Hematopoietic multipotent progenitor cell treated with erythropoietin and hydrocortisone succinate and interleukin-3 and kit ligand, for 17 days (in vitro differentiated cells): ENCODE measurements around the gene NPFFR1.
A peak's percentile ranks its signal among the peaks of the same experiment; 100 is the strongest.

ENCODE experiments used
- DNase-seq: peaks from one replicate; pipeline ENCODE4 v3.0.0-alpha.2; 2015; ENCODE audit warnings: low spot score

Gene NPFFR1

GRCh38 chr10:70315276-70315675 lies 31.5 kb upstream of the NPFFR1 start:
- DNase-seq: no peak

GRCh38 chr10:70312972-70313371 lies 29.2 kb upstream of the NPFFR1 start:
- DNase-seq: no peak

GRCh38 chr10:70312249-70312648 lies 28.4 kb upstream of the NPFFR1 start:
- no peak for DNase-seq

GRCh38 chr10:70311698-70312097 lies 27.9 kb upstream of the NPFFR1 start:
- DNase-seq: no peak

GRCh38 chr10:70309661-70310060 lies 25.9 kb upstream of the NPFFR1 start:
- no peak for DNase-seq

GRCh38 chr10:70308121-70309060 lies 24.6 kb upstream of the NPFFR1 start:
- no peak for DNase-seq

GRCh38 chr10:70306886-70307520 lies 23.2 kb upstream of the NPFFR1 start:
- no peak for DNase-seq

- no peak for DNase-seq
Observed at GRCh38 chr10:70306181-70306705, 22.4 kb upstream of the NPFFR1 start.

GRCh38 chr10:70303730-70304129 lies 19.9 kb upstream of the NPFFR1 start:
- DNase-seq: no peak

GRCh38 chr10:70302292-70302691 lies 18.5 kb upstream of the NPFFR1 start:
- DNase-seq: no peak

- no peak for DNase-seq
Observed at GRCh38 chr10:70300908-70301597, 17.2 kb upstream of the NPFFR1 start.

- DNase-seq: no peak
Observed at GRCh38 chr10:70300461-70300860, 16.7 kb upstream of the NPFFR1 start.

- DNase-seq: no peak
Observed at GRCh38 chr10:70299876-70300275, 16.1 kb upstream of the NPFFR1 start.

GRCh38 chr10:70298393-70298792 lies 14.6 kb upstream of the NPFFR1 start:
- DNase-seq: no peak

GRCh38 chr10:70297224-70297623 lies 13.4 kb upstream of the NPFFR1 start:
- no peak for DNase-seq

GRCh38 chr10:70296406-70296899 lies 12.6 kb upstream of the NPFFR1 start:
- DNase-seq: peak; percentile 56

- DNase-seq: no peak
Observed at GRCh38 chr10:70295926-70296325, 12.1 kb upstream of the NPFFR1 start.

GRCh38 chr10:70295321-70295720 lies 11.5 kb upstream of the NPFFR1 start:
- DNase-seq: no peak

- no peak for DNase-seq
Observed at GRCh38 chr10:70293169-70293843, 9.5 kb upstream of the NPFFR1 start.

- DNase-seq: no peak
Observed at GRCh38 chr10:70292004-70292403, 8.2 kb upstream of the NPFFR1 start.

GRCh38 chr10:70289739-70290138 lies 5.9 kb upstream of the NPFFR1 start:
- DNase-seq: no peak

GRCh38 chr10:70286616-70287015 lies 2.8 kb upstream of the NPFFR1 start:
- no peak for DNase-seq
